Measurements from ENCODE around the gene FOLR1. TPM values are rescaled to one million over a fixed set of nuclear protein-coding genes. Genes with fewer than 3 reads are reported as not detected.

FOLR1 gene
- total RNA-seq, 6 experiments from 2014 or later = 0.20 to 0.48 (median 0.38) TPM; not detected in 2

GRCh38 chr11:72222106-72222891, 30.4 kb downstream of the FOLR1 start:
- TF ChIP-seq CTCF (IDR thresholded peaks at IDR 0.05) = no peak
- H3K9me3 Mint-ChIP-seq = no peaks in the 10 kb centered on the region
- peaks cover 4% of the 10 kb centered on the region; the same call in 1 of the 2 replicates for H3K36me3 Mint-ChIP-seq (ENCODE audit: low read depth)
- peaks cover 2% of the 10 kb centered on the region; the same call in 1 of the 2 replicates for H3K27me3 Mint-ChIP-seq (ENCODE audit: insufficient read depth)
- peak overlapping the region; percentile 91 for H3K4me3 Mint-ChIP-seq
- H3K27ac Mint-ChIP-seq = peak overlapping the region; percentile 61; the same call in 1 of the 2 replicates
- DNase-seq = no peak
- H3K4me1 Mint-ChIP-seq (ENCODE audit: low read depth) = peaks cover 27% of the 10 kb centered on the region

GRCh38 chr11:72222907-72223614, 31.1 kb downstream of the FOLR1 start:
- peak overlapping the region; percentile 91 for H3K4me3 Mint-ChIP-seq
- no peaks in the 10 kb centered on the region for H3K9me3 Mint-ChIP-seq
- H3K27me3 Mint-ChIP-seq (ENCODE audit: insufficient read depth) = peaks cover 2% of the 10 kb centered on the region; the same call in 1 of the 2 replicates
- H3K36me3 Mint-ChIP-seq (ENCODE audit: low read depth) = peaks cover 4% of the 10 kb centered on the region; the same call in 1 of the 2 replicates
- peak; percentile 71 for TF ChIP-seq CTCF (IDR thresholded peaks at IDR 0.05)
- H3K27ac Mint-ChIP-seq = peak overlapping the region; percentile 61
- DNase-seq = peak; percentile 81
- H3K4me1 Mint-ChIP-seq (ENCODE audit: low read depth) = peaks cover 27% of the 10 kb centered on the region

DNA sequence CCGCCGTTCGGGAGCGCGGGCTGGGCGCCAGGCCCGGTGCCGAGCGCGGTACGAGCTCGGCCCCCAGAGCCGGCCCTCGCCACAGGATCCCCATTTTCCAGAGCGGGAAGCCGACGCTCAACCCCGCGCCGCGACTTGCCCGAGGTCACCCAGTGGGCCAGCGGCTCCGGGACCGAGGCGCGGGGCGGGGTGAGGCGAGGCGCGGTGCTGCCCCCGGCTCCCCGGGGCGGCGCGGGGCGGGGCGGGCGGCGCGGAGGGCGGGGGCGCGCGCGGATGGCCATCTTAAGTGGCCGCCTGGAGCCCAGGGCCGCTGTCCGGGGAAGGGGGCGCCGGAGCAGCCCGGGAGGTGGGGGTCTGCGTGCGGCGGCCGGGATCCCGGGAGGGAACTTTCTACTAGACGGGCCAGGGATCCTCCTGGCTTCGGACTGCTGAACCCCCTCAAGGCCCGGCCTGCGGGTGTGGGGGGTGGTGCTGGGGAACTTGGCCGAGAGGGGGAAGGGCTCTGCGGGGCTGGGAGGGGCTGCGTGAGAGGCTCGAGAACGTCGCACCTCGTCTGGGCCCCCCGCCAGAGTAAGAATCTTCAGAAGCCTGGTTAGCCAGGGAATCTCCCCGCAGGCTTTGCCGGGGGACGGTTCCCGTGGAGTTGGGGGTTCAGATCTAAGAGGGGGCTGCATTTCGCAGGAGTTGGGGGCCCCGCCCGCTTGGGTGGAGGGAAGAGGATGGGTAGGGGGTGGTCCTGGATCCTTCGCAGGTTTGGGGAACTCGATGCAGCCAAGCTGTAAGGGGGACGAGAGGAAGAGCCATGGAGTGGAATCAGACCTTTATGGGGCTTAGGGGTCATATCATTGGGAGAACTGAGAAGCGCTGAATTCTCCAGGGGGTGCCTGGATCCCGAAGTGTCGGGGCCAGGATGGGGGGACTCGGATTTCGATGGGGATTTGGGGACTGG, 31.9 kb downstream of the FOLR1 start:
- peaks cover 5% of the 10 kb centered on the region; the same call in 1 of the 2 replicates for H3K36me3 Mint-ChIP-seq (ENCODE audit: low read depth)
- H3K4me3 Mint-ChIP-seq = peak overlapping the region; percentile 98
- peak overlapping the region; percentile 88 for H3K27ac Mint-ChIP-seq
- peaks cover 2% of the 10 kb centered on the region; the same call in 1 of the 2 replicates for H3K27me3 Mint-ChIP-seq (ENCODE audit: insufficient read depth)
- DNase-seq = peak; percentile 36
- TF ChIP-seq CTCF (IDR thresholded peaks at IDR 0.05) = no peak
- H3K9me3 Mint-ChIP-seq = no peaks in the 10 kb centered on the region
- H3K4me1 Mint-ChIP-seq (ENCODE audit: low read depth) = peaks cover 27% of the 10 kb centered on the region

DNA sequence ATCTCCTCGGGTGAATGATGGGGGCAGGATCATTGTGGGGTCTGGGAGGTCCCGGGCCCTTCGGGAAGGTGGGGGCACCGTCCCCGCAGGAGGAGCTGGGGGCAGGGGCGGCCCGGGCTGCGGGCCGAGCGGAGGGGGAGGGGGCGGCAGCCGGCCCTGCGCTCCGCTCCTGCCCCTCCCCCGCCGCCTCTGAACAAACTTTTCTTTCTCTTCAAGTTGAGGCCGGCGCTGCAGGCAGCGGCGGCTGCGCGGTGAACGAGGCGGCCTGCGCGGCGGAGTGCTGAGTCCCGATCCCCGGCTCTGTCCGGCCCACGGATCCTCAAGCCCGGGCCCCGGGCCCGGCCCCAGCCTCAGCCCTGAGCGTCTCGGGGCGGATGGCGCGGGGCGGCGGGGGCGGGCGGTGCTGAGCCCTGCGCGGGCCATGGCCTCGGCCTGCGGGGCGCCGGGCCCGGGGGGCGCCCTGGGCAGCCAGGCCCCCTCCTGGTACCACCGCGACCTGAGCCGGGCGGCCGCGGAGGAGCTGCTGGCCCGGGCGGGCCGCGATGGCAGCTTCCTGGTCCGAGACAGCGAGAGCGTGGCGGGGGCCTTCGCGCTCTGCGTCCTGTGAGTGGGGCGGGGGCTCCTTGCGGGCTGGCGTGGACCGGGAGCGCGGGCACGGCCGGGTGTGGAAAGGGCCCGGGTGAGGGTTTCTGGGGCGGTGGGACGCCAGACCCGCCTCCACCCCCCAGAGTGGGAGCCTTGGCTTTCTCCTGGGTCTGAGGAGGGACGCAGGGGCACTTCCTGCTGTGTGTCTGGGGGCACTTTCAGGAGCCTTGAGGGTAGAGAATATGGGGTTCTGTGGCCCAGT, 32.8 kb downstream of the FOLR1 start, which contains the start of gene INPPL1:
INPPL1 (plus strand) TSS at position 204 of the 847 bp plus-strand sequence; CDS start at position 422, 218 bp downstream.
- Mint-ChIP-seq H3K36me3 (ENCODE audit: low read depth) (peaks cover 12% of the 10 kb centered on the region; the same call in 1 of the 2 replicates), H3K9me3 (no peaks in the 10 kb centered on the region), H3K4me3 (peak within 1 kb of the TSS; percentile 98), H3K27ac (peak within 1 kb of the TSS; percentile 88), H3K27me3 (ENCODE audit: insufficient read depth) (peaks cover 2% of the 10 kb centered on the region; the same call in 1 of the 2 replicates), H3K4me1 (ENCODE audit: low read depth) (peaks cover 27% of the 10 kb centered on the region)
- no peak for TF ChIP-seq CTCF (IDR thresholded peaks at IDR 0.05)
- DNase-seq = no peak

Measured in HFFc6 (cell line).